ENCODE data around the gene MED23.

DNA sequence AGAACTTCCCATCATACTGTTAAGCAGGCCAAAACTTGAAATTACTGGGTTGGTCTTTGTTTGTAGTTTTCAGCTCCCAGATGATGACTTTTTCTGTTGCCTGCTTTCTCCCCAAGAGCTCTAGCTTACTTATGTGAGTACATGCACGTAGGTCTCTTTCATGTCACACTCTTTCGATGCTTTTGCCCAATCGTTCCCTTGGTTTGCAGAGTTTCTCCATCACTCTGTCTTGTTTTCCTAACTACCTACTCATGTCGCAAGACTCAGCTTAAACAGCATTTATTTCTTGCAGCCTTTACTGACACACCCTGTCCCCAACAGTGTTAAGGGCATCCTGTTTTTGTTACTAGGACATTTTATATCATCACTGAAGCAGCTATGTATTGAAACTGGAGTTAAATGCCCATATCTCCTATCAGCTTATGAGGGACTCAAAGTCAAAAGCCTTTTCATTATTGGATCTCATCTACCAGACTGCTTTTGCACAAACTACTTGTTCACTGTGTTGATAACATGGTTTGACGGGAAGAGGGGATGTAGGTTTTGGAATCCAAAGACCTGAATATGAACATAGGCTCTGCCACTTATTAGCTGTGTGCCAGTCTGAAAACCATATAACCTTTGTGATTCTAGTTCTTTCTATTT is 52.1 kb downstream of the MED23 start:
- TF ChIP-seq SPI1 (IDR thresholded peaks at IDR 0.05; ENCODE audit: borderline replicate concordance, low read depth), result no peak
- TF ChIP-seq, protein P1, sequence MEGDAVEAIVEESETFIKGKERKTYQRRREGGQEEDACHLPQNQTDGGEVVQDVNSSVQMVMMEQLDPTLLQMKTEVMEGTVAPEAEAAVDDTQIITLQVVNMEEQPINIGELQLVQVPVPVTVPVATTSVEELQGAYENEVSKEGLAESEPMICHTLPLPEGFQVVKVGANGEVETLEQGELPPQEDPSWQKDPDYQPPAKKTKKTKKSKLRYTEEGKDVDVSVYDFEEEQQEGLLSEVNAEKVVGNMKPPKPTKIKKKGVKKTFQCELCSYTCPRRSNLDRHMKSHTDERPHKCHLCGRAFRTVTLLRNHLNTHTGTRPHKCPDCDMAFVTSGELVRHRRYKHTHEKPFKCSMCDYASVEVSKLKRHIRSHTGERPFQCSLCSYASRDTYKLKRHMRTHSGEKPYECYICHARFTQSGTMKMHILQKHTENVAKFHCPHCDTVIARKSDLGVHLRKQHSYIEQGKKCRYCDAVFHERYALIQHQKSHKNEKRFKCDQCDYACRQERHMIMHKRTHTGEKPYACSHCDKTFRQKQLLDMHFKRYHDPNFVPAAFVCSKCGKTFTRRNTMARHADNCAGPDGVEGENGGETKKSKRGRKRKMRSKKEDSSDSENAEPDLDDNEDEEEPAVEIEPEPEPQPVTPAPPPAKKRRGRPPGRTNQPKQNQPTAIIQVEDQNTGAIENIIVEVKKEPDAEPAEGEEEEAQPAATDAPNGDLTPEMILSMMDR (IDR thresholded peaks at IDR 0.05; ENCODE audit: insufficient read depth, low read length), result no peak

Measured in HL-60 (cell line).